Transverse colon (tissue), 4 donors: ENCODE data around the gene PAFAH1B2. TPM values are rescaled to one million over a fixed set of nuclear protein-coding genes. Genes with fewer than 3 reads are reported as not detected.
A peak's percentile ranks its signal among the peaks of the same experiment; 100 is the strongest.

ENCODE experiments used
- DNase-seq: peaks from one replicate; pipeline ENCODE4 v3.0.0-alpha.2; 2019
- H3K27ac ChIP-seq, 4 donors: fragments of 200-600 bp; sonication (generic); 2 replicates each; pipeline ENCODE4 v1.5.1; 2016 to 2018; ENCODE audit warnings: inconsistent platforms in 4 of 4
- H3K27me3 ChIP-seq: fragments of 200-600 bp; sonication (generic); 2 replicates; pipeline ENCODE4 v1.5.1; 2017; ENCODE audit warnings: inconsistent platforms
- H3K36me3 ChIP-seq, 4 donors: fragments of 200-600 bp; sonication (generic); 2 replicates each; pipeline ENCODE4 v1.5.1; 2017 to 2019; ENCODE audit warnings: inconsistent platforms in 4 of 4
- H3K4me1 ChIP-seq, 4 donors: fragments of 200-600 bp; sonication (generic); 2 replicates each; pipeline ENCODE4 v1.5.1; 2017 to 2020; ENCODE audit warnings: inconsistent platforms in 4 of 4
- H3K4me3 ChIP-seq, 4 donors: fragments of 200-600 bp; sonication (generic); 1 replicate in 1 of 4; 2 replicates in 3 of 4; pipeline versions ENCODE4 v1.5.1 to v1.6.1; 2017 to 2019; ENCODE audit warnings: inconsistent platforms in 4 of 4
- H3K9me3 ChIP-seq, 2 donors: fragments of 200-600 bp; sonication (generic); 2 replicates each; pipeline ENCODE4 v1.5.1; 2017 to 2019; ENCODE audit warnings: inconsistent platforms in 2 of 2
- CTCF ChIP-seq, 5 experiments: fragments of 200-600 bp in 3 of 5; fragments of 450-650 bp in 2 of 5; sonication (generic) in 3 of 5; IDR thresholded peaks; 1 replicate in 2 of 5; 2 replicates in 3 of 5; pipeline ENCODE4 v1.5.1; 2016 to 2017; ENCODE audit warnings: antibody characterized with exemption in 5 of 5, inconsistent platforms in 3 of 5, mild to moderate bottlenecking in 2 of 5, moderate library complexity in 1 of 5
- EP300 ChIP-seq: sonication (generic); formaldehyde crosslinking; IDR thresholded peaks from one replicate; pipeline ENCODE4 v1.6.1; 2017; ENCODE audit warnings: antibody characterized with exemption, low read depth
- POLR2A ChIP-seq: fragments of 450-650 bp; IDR thresholded peaks from one replicate; pipeline ENCODE4 v1.6.1; 2016; ENCODE audit warnings: antibody characterized with exemption, mild to moderate bottlenecking, moderate library complexity
- POLR2AphosphoS5 ChIP-seq, 3 donors: sonication (generic); formaldehyde crosslinking; IDR thresholded peaks; one replicate each; pipeline ENCODE4 v1.6.1; 2016; ENCODE audit warnings: antibody characterized with exemption in 3 of 3
- WGBS, 2 donors: methylation state at CpG; one replicate each; pipeline ENCODE4 v1.1.5; 2018; ENCODE audit warnings: low coverage in 1 of 2; 5-methylcytosine and 5-hydroxymethylcytosine counted together
- in situ Hi-C, 4 donors: fragments of 200-750 bp; cut with MboI; loops; one replicate each; pipeline versions ENCODE4 v1.15.0 to v1.15.1; 2017; ENCODE audit warnings: low sequenced_read_pairs in 3 of 4, low pct_ligation_motif_present in 1 of 4, low pct_unique_long_range_greater_than_20kb in 1 of 4
- intact Hi-C: fragments of 100-400 bp; cut with DNase I; formaldehyde crosslinking; loops from one replicate; pipeline ENCODE4 v1.15.1; 2023; ENCODE audit warnings: low total_unique reads
- total RNA-seq, 4 donors: library from RNA; depleted of rRNA; stranded (reverse); fragments of >200 nt; gene quantifications; one replicate each; pipeline ENCODE4 v1.1.0, GENCODE V29; 2016

Gene PAFAH1B2
- total RNA-seq, 4 donors from 2014 or later: 18.1 to 90.8 (median 78.3) TPM

- no peaks in the 10 kb centered on the region for H3K27me3 ChIP-seq
- peaks cover 51 to 82% (median 71%) of the 10 kb centered on the region in 4 donors for H3K4me1 ChIP-seq
- no peak for DNase-seq
- H3K36me3 ChIP-seq: peaks cover 0 to 32% (median 7%) of the 10 kb centered on the region in 4 donors
- 93% methylated on average over 6 to 14 of the region's 14 CpGs for WGBS, 2 donors
- intact Hi-C loops (loop anchor here (1.0 to 10.0 kb wide), 2 partner anchors 25 to 338 kb away; no protein-coding TSS in a partner anchor), in situ Hi-C loops (no loop called here)
- H3K27ac ChIP-seq: peak overlapping the region; percentile 83 to 91 (median 86)
- H3K9me3 ChIP-seq: no peaks in the 10 kb centered on the region
- no peak overlapping the region for H3K4me3 ChIP-seq
- TF ChIP-seq CTCF (IDR thresholded peaks at IDR 0.05) (no peak), POLR2A (no peak), POLR2AphosphoS5 (IDR thresholded peaks at IDR 0.05) (no peak), EP300 (no peak)
Measured at GRCh38 chr11:117222991-117223740, 79.1 kb downstream of the PAFAH1B2 start.

DNA sequence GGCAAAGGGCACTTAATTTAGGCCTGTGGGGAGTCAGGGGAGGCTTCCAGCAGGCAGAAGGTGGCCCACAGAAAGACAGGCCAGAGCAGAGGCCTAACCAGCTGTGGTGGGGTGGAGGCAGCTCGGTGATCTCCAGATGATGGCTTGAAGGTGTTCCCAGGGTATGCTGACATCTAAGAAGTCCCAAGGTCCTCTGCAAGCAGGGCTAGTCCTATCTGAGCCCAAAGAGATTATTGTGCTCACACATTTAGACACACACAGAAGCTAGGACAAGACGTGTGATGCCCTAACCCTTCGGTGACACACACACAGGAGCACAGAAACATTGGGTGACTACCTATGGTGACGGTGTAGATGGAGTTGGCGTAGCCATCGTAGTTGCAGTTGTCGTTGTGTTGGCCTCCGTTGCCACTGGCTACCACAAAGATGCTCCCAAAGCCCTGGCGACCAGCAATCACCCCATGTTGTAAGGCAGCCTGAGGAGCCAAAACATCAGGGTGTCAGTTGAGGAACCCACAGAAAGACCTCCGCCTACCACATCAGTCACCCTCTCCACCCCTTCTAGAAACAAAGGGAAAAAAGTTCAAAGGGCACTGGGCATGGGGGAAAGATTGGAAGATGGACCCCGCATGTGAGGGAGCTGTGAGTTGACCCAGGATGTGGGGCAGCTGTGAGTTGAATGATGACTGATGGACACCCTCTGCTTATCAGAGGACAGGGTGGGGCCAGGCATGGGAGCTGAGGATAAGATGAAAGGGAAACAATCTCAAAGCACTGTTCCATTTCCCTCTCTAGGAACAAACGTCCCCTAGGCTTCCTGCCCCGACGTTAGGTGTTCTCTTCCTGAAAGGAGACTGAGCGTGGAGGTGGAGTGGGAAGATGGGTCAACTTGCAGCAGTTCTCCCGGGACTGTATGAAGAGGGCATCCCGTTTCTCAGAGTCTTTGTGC, 79.9 kb downstream of the PAFAH1B2 start:
- intact Hi-C loops (loop anchor here (1.0 to 10.0 kb wide), 2 partner anchors 26 to 339 kb away; no protein-coding TSS in a partner anchor), in situ Hi-C loops (no loop called here)
- peaks cover 45 to 74% (median 67%) of the 10 kb centered on the region in 4 donors for H3K4me1 ChIP-seq

DNA sequence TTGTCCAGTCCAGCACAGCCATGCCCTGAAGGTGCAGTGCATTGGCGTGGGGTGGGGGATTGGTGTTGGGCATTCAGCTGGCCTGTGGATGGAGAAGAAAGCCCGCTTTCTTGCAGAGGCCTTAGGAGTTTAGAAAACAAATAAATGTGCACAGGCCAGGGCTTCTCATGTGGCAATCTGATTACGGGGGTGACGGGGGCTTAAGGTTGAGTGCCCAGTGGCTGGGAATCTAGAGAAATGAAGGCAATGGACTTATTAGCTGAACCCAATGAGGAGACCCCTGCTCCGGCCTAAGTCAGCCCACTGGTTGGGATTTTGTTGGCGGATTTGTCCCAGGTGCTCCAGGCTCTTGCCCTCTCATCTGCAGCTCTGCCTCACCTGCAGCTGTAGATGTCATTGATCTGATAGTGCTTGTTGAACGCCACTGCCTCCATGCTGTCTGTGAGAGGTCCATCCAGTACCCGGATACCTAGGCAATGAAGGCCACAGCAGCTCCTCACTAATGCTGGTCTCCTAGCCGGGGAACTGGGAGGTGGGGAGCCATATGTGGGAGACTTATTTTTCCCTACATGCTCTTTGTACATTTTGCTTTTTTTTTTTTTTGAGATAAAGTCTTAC, 81.6 kb downstream of the PAFAH1B2 start:
- intact Hi-C loops: loop anchor here (5.0 to 10.0 kb wide), 2 partner anchors 43 to 341 kb away; no protein-coding TSS in a partner anchor
- Histone ChIP-seq H3K4me1 (peaks cover 31 to 71% (median 59%) of the 10 kb centered on the region in 4 donors), H3K27me3 (no peaks in the 10 kb centered on the region), H3K4me3 (no peak overlapping the region), H3K9me3 (no peaks in the 10 kb centered on the region), H3K36me3 (peaks cover 0 to 30% (median 10%) of the 10 kb centered on the region in 4 donors), H3K27ac (peak overlapping the region; percentile 83 to 91 (median 86))
- peak; percentile 9 for DNase-seq
- in situ Hi-C loops: loop anchor here in 1 of 4 donors (5.0 kb wide), 1 partner anchor 43 kb away; no protein-coding TSS in a partner anchor
- no peak for TF ChIP-seq EP300
- TF ChIP-seq CTCF (IDR thresholded peaks at IDR 0.05): no peak
- TF ChIP-seq POLR2A: no peak
- TF ChIP-seq POLR2AphosphoS5 (IDR thresholded peaks at IDR 0.05): no peak
- WGBS, 2 donors: 93% methylated on average over 9 of the region's 9 CpGs; no CpG with 5 or more reads in 1 of the 2 donors

More for the DNA sequence above, 79.9 kb downstream of the PAFAH1B2 start:
- peaks cover 0 to 28% (median 11%) of the 10 kb centered on the region in 4 donors for H3K36me3 ChIP-seq
- H3K27ac ChIP-seq: peak overlapping the region; percentile 83 to 91 (median 86)
- H3K9me3 ChIP-seq: no peaks in the 10 kb centered on the region
- TF ChIP-seq CTCF (IDR thresholded peaks at IDR 0.05) (no peak), POLR2A (no peak), POLR2AphosphoS5 (IDR thresholded peaks at IDR 0.05) (no peak), EP300 (no peak)
- no peaks in the 10 kb centered on the region for H3K27me3 ChIP-seq
- H3K4me3 ChIP-seq: no peak overlapping the region
- WGBS, 2 donors: 74 to 84% methylated on average over 5 to 17 of the region's 17 CpGs
- peak; percentile 28 for DNase-seq

Other genes starting within 250 kb of the PAFAH1B2 start
- gene SIK3, start 45.9 kb upstream of the PAFAH1B2 start, total RNA-seq: 10 to 100 TPM; 35.6 to 68.6 (median 38.9) TPM
- 10 to 100 TPM; 68.1 to 95.0 (median 78.2) TPM for gene SIDT2, start 34.5 kb downstream of the PAFAH1B2 start, total RNA-seq
- 1,000 to 10,000 TPM in 3 of 4 donors, 100 to 1,000 TPM in 1; 899 to 4,235 (median 1,393) TPM for gene TAGLN, start 55.1 kb downstream of the PAFAH1B2 start, total RNA-seq
- gene PCSK7, start 87.8 kb downstream of the PAFAH1B2 start, total RNA-seq: 100 to 1,000 TPM; 182 to 432 (median 204) TPM
- 100 to 1,000 TPM in 1 of 4 donors, 10 to 100 TPM in 3; 11.1 to 139 (median 14.5) TPM for gene RNF214, start 88.4 kb downstream of the PAFAH1B2 start, total RNA-seq
- gene BACE1-AS, start 147.1 kb downstream of the PAFAH1B2 start, total RNA-seq: 10 to 100 TPM in 1 of 4 donors, 1 to 10 TPM in 3; 5.1 to 10.1 (median 6.7) TPM
- gene BACE1, start 172.0 kb downstream of the PAFAH1B2 start, total RNA-seq: 1 to 10 TPM; 6.0 to 6.7 (median 6.5) TPM
- gene CEP164, start 183.6 kb downstream of the PAFAH1B2 start, total RNA-seq: 10 to 100 TPM in 3 of 4 donors, 1 to 10 TPM in 1; 10.0 to 20.2 (median 15.4) TPM